Osteocyte (in vitro differentiated cells): ENCODE results near the gene PIGBOS1. TPM values are rescaled to one million over a fixed set of nuclear protein-coding genes. Genes with fewer than 3 reads are reported as not detected.

ENCODE experiments used
- DNase-seq: peaks from one replicate; pipeline ENCODE4 v3.0.0; 2021; ENCODE audit warnings: mixed read lengths; ENCODE audit not compliant: unreplicated experiment; ENCODE audit errors: extremely low spot score
- H3K27ac Mint-ChIP-seq: one replicate; pipeline ENCODE4 v1.8.0; 2021; ENCODE audit warnings: mild to moderate bottlenecking, mixed read lengths; ENCODE audit not compliant: unreplicated experiment
- H3K27me3 Mint-ChIP-seq: one replicate; pipeline ENCODE4 v1.8.0; 2021; ENCODE audit warnings: mixed read lengths; ENCODE audit not compliant: unreplicated experiment
- H3K36me3 Mint-ChIP-seq: one replicate; pipeline ENCODE4 v1.8.0; 2021; ENCODE audit warnings: mixed read lengths; ENCODE audit not compliant: unreplicated experiment
- H3K4me1 Mint-ChIP-seq: one replicate; pipeline ENCODE4 v1.8.0; 2021; ENCODE audit warnings: mixed read lengths; ENCODE audit not compliant: unreplicated experiment
- H3K4me3 Mint-ChIP-seq: one replicate; pipeline ENCODE4 v1.8.0; 2021; ENCODE audit warnings: mild to moderate bottlenecking, moderate library complexity, mixed read lengths; ENCODE audit not compliant: unreplicated experiment
- H3K9me3 Mint-ChIP-seq: one replicate; pipeline ENCODE4 v1.8.0; 2021; ENCODE audit warnings: mixed read lengths; ENCODE audit not compliant: unreplicated experiment
- CTCF ChIP-seq: fragments of 200-600 bp; sonication (generic); IDR thresholded peaks from 2 replicates; pipeline ENCODE4 v1.5.0; 2021; ENCODE audit warnings: antibody characterized with exemption, mild to moderate bottlenecking, moderate library complexity
- long read RNA-seq: library from polyadenylated mRNA; unstranded; transcript quantifications from one replicate; pipeline ENCODE4 v2.0.0, GENCODE V29; 2021
- total RNA-seq: library from RNA; stranded (reverse); gene quantifications from 2 replicates; pipeline ENCODE4 v1.2.1, GENCODE V29; 2021

The PIGBOS1 gene
- total RNA-seq: 14.6 and 15.6 TPM in 2 replicates
- long read RNA-seq, transcript PIGBOS1-203 (2 exons, 801 nt): major isoform, 5 of 8 reads
- long read RNA-seq, partial matches to known transcripts: 0 of 8 reads
- long read RNA-seq, other reads (novel, unspliced or antisense): 1 of 8 reads

GRCh38 chr15:55318588-55319494, at the start of gene PIGBOS1, which contains the start of gene PIGB:
Gene PIGBOS1, minus strand, starts transcription at chr15:55319123. Its CDS starts 1,331 bp downstream, at chr15:55317792.
Gene PIGB, plus strand, starts transcription at chr15:55319222. Its CDS starts 29 bp downstream, at chr15:55319251.
- Mint-ChIP-seq H3K4me3 (peak within 1 kb of the TSS; percentile 98), H3K27ac (peak within 1 kb of the TSS; percentile 100), H3K36me3 (peaks cover 7% of the 10 kb centered on the region), H3K4me1 (peaks cover 32% of the 10 kb centered on the region), H3K9me3 (no peaks in the 10 kb centered on the region), H3K27me3 (no peaks in the 10 kb centered on the region)
- peak; percentile 92 for DNase-seq
- TF ChIP-seq CTCF: no peak

- Mint-ChIP-seq H3K4me3 (no peak overlapping the region), H3K9me3 (no peaks in the 10 kb centered on the region), H3K27me3 (no peaks in the 10 kb centered on the region), H3K36me3 (peaks cover 32% of the 10 kb centered on the region), H3K4me1 (no peaks in the 10 kb centered on the region), H3K27ac (no peak overlapping the region)
- DNase-seq: no peak
- TF ChIP-seq CTCF: no peak
Observed at GRCh38 chr15:55366981-55367380, 48.1 kb upstream of the PIGBOS1 start.

GRCh38 chr15:55362641-55363040, 43.7 kb upstream of the PIGBOS1 start:
- Mint-ChIP-seq H3K36me3 (peaks cover 29% of the 10 kb centered on the region), H3K4me1 (peaks cover 2% of the 10 kb centered on the region), H3K27ac (no peak overlapping the region), H3K9me3 (no peaks in the 10 kb centered on the region), H3K27me3 (no peaks in the 10 kb centered on the region), H3K4me3 (no peak overlapping the region)
- DNase-seq: no peak
- TF ChIP-seq CTCF: no peak

GRCh38 chr15:55361048-55361447, 42.1 kb upstream of the PIGBOS1 start:
- Mint-ChIP-seq H3K27ac (no peak overlapping the region), H3K36me3 (peaks cover 36% of the 10 kb centered on the region), H3K27me3 (no peaks in the 10 kb centered on the region), H3K9me3 (no peaks in the 10 kb centered on the region), H3K4me3 (no peak overlapping the region), H3K4me1 (peaks cover 2% of the 10 kb centered on the region)
- no peak for TF ChIP-seq CTCF
- DNase-seq: no peak

GRCh38 chr15:55360256-55360655, 41.3 kb upstream of the PIGBOS1 start:
- peak overlapping the region; percentile 31 for H3K27ac Mint-ChIP-seq
- H3K4me1 Mint-ChIP-seq: peaks cover 2% of the 10 kb centered on the region
- no peak overlapping the region for H3K4me3 Mint-ChIP-seq
- no peak for DNase-seq
- H3K27me3 Mint-ChIP-seq: no peaks in the 10 kb centered on the region
- peaks cover 36% of the 10 kb centered on the region for H3K36me3 Mint-ChIP-seq
- H3K9me3 Mint-ChIP-seq: no peaks in the 10 kb centered on the region
- TF ChIP-seq CTCF: no peak
